Adrenal gland (tissue), 12 donors: ENCODE measurements around the gene ICE2. TPM values are rescaled to one million over a fixed set of nuclear protein-coding genes. Genes with fewer than 3 reads are reported as not detected.

Source experiments
- DNase-seq, 7 donors: peaks; one replicate each; pipeline ENCODE4 v3.0.0-alpha.2; 2019 to 2020
- H3K27ac ChIP-seq, 5 donors: fragments of 200-600 bp; sonication (generic) in 4 of 5; 1 replicate in 3 of 5; 2 replicates in 2 of 5; pipeline versions ENCODE4 v1.5.1 to v1.8.0; 2016 to 2020; ENCODE audit warnings: mild to moderate bottlenecking in 1 of 5
- H3K27me3 ChIP-seq: fragments of 200-600 bp; 2 replicates; pipeline ENCODE4 v1.8.0; 2021
- H3K36me3 ChIP-seq, 2 donors: fragments of 200-600 bp; replicated peaks in 1 of 2; 1 replicate in 1 of 2; 2 replicates in 1 of 2; pipeline versions ENCODE4 v1.5.1 to v1.8.0; 2018 to 2022
- H3K4me1 ChIP-seq, 2 donors: fragments of 200-600 bp; replicated peaks in 1 of 2; 1 replicate in 1 of 2; 2 replicates in 1 of 2; pipeline versions ENCODE4 v1.5.1 to v1.8.0; 2018 to 2021
- H3K4me3 ChIP-seq, 4 donors: fragments of 200-600 bp; sonication (generic) in 3 of 4; one replicate each; pipeline ENCODE4 v1.5.1; 2016 to 2018
- H3K9me3 ChIP-seq, 3 donors: fragments of 200-600 bp; sonication (generic) in 1 of 3; replicated peaks in 1 of 3; 1 replicate in 2 of 3; 2 replicates in 1 of 3; pipeline versions ENCODE4 v1.5.1 to v1.8.0; 2016 to 2021
- CTCF ChIP-seq, 6 experiments: fragments of 450-650 bp in 4 of 6; fragments of 200-600 bp in 2 of 6; sonication (generic) in 1 of 6; IDR thresholded peaks; 1 replicate in 5 of 6; 2 replicates in 1 of 6; pipeline versions ENCODE4 v1.5.1 to v1.8.0; 2016 to 2021; ENCODE audit warnings: antibody characterized with exemption in 6 of 6, mild to moderate bottlenecking in 2 of 6, moderate library complexity in 1 of 6
- POLR2A ChIP-seq, 2 donors: fragments of 450-650 bp; IDR thresholded peaks; one replicate each; pipeline ENCODE4 v1.6.1; 2017; ENCODE audit warnings: antibody characterized with exemption in 2 of 2, mild to moderate bottlenecking in 2 of 2, moderate library complexity in 1 of 2
- WGBS, 4 donors: extraction: QIAGEN DNeasy Blood & Tissue Kit in 2 of 4; methylation state at CpG; one replicate each; pipeline versions ENCODE4 v1.1.5 to v1.1.7; 2013 to 2017; 5-methylcytosine and 5-hydroxymethylcytosine counted together
- intact Hi-C, 2 donors: fragments of 100-400 bp; cut with DNase I; formaldehyde crosslinking; loops; one replicate each; pipeline versions ENCODE4 v1.14.1 to v1.15.0; 2022 to 2023
- polyA plus RNA-seq, 3 donors: library from polyadenylated mRNA; stranded (reverse); fragments of 200-250 nt in 2 of 3; fragments of 350-450 nt in 1 of 3; fragmentation: Illumina TruSeq in 1 of 3; extraction: RNeasy Lipid Tissue Mini Kit (QIAGEN cat#74804) in 1 of 3; gene quantifications; one replicate each; pipeline ENCODE4 v1.2.3, GENCODE V29; 2013 to 2014
- total RNA-seq, 9 donors: library from RNA; depleted of rRNA in 4 of 9; stranded (reverse); fragments of >200 nt in 4 of 9; fragments of 120-200 nt in 1 of 9; fragmentation: NEBNext Ultra II Directional in 1 of 9; extraction: Animal tissue kit (Norgen Biotek cat#: 25700) in 1 of 9; gene quantifications; one replicate each; pipeline versions ENCODE4 v1.1.0 to v1.2.4, GENCODE V29; 2013 to 2023
- donor health status: healthy with polysubstance abuse.
- donor health status: Bipolar disorder and iron deficiency.
- donor health status: DM: yes; HTN: yes; CAD: no.
- donor health status: DM: no; HTN: no; CAD: no.
- donor health status: DM: no; HTN: no; CAD: no.
- donor health status: DM: yes; HTN: yes; CAD: no.

ICE2 gene
- total and polyA plus RNA-seq, 12 donors: 13.6 to 53.7 (median 38.3) TPM

- H3K9me3 ChIP-seq: no peaks in the 10 kb centered on the region
- DNase-seq: no peak
- intact Hi-C loops: loop anchor here in 1 of 2 donors (10.0 kb wide), 1 partner anchor 415 kb away; no protein-coding TSS in a partner anchor
- no peak overlapping the region for H3K4me3 ChIP-seq
- peaks cover 12 to 39% of the 10 kb centered on the region in 2 donors for H3K4me1 ChIP-seq
- H3K27ac ChIP-seq: peak overlapping the region in 3 of 5 donors; percentile 4 to 61 (median 41)
- peak in 2 of 6 experiments; percentile 6 to 14 for TF ChIP-seq CTCF (IDR thresholded peaks at IDR 0.05)
- TF ChIP-seq POLR2A (IDR thresholded peaks at IDR 0.05): no peak
- peaks cover 0 to 51% of the 10 kb centered on the region in 2 donors for H3K36me3 ChIP-seq
- H3K27me3 ChIP-seq: no peaks in the 10 kb centered on the region
- WGBS, 4 donors: 26 to 35% (median 30%) methylated on average over 5 of the region's 5 CpGs
Observed at GRCh38 chr15:60510006-60510405, 31.1 kb upstream of the ICE2 start.

GRCh38 chr15:60509470-60509869 lies 30.5 kb upstream of the ICE2 start:
- peaks cover 0 to 56% of the 10 kb centered on the region in 2 donors for H3K36me3 ChIP-seq
- WGBS, 4 donors: 36 to 60% (median 49%) methylated on average over 1 to 3 of the region's 3 CpGs
- peak overlapping the region in 3 of 5 donors; percentile 13 to 61 (median 41) for H3K27ac ChIP-seq
- DNase-seq: no peak
- no peak overlapping the region for H3K4me3 ChIP-seq
- H3K27me3 ChIP-seq: no peaks in the 10 kb centered on the region
- intact Hi-C loops: no loop called here
- TF ChIP-seq CTCF (IDR thresholded peaks at IDR 0.05): no peak
- no peak for TF ChIP-seq POLR2A (IDR thresholded peaks at IDR 0.05)
- H3K9me3 ChIP-seq: no peaks in the 10 kb centered on the region
- peaks cover 12 to 39% of the 10 kb centered on the region in 2 donors for H3K4me1 ChIP-seq

- peaks cover 0 to 56% of the 10 kb centered on the region in 2 donors for H3K36me3 ChIP-seq
- H3K9me3 ChIP-seq: no peaks in the 10 kb centered on the region
- intact Hi-C loops: no loop called here
- no peak for DNase-seq
- peak overlapping the region in 3 of 5 donors; percentile 13 to 41 (median 41) for H3K27ac ChIP-seq
- H3K4me3 ChIP-seq: no peak overlapping the region
- H3K27me3 ChIP-seq: no peaks in the 10 kb centered on the region
- 81 to 91% (median 85%) methylated on average over 4 of the region's 4 CpGs for WGBS, 4 donors
- TF ChIP-seq POLR2A (IDR thresholded peaks at IDR 0.05) (no peak), CTCF (IDR thresholded peaks at IDR 0.05) (no peak)
- peaks cover 12 to 43% of the 10 kb centered on the region in 2 donors for H3K4me1 ChIP-seq
Observed at GRCh38 chr15:60508442-60508841, 29.5 kb upstream of the ICE2 start.

GRCh38 chr15:60507596-60508424 lies 28.9 kb upstream of the ICE2 start:
- H3K27ac ChIP-seq: peak overlapping the region in 3 of 5 donors; percentile 13 to 41 (median 35)
- no peaks in the 10 kb centered on the region for H3K27me3 ChIP-seq
- 40 to 44% (median 42%) methylated on average over 11 of the region's 11 CpGs for WGBS, 4 donors
- H3K9me3 ChIP-seq: no peaks in the 10 kb centered on the region
- peak; percentile 41 to 75 (median 48) for DNase-seq
- peaks cover 0 to 57% of the 10 kb centered on the region in 2 donors for H3K36me3 ChIP-seq
- intact Hi-C loops: no loop called here
- TF ChIP-seq POLR2A (IDR thresholded peaks at IDR 0.05) (no peak), CTCF (IDR thresholded peaks at IDR 0.05) (peak; percentile 89 to 93 (median 91))
- H3K4me1 ChIP-seq: peaks cover 14 to 50% of the 10 kb centered on the region in 2 donors
- H3K4me3 ChIP-seq: no peak overlapping the region
